C4-2B (cell line): ENCODE results near the gene TNPO2.
"Not testable (repeated sequence)": the region's sequence is repeated elsewhere in the genome, so short reads cannot be mapped to it uniquely, and the experiment has no call there.

Experiments used
- H3K27ac ChIP-seq: fragments of 450-650 bp; 2 replicates; pipeline ENCODE4 v1.5.1; 2017
- ZFX ChIP-seq: fragments of 450-650 bp; IDR thresholded peaks from 2 replicates; pipeline ENCODE4 v1.6.1; 2017
- TF ChIP-seq, protein P1 (sequence below): fragments of 450-650 bp; conservative IDR thresholded peaks from 2 replicates; pipeline ENCODE4 v1.5.1; 2017; ENCODE audit warnings: mild to moderate bottlenecking

TNPO2 gene

DNA sequence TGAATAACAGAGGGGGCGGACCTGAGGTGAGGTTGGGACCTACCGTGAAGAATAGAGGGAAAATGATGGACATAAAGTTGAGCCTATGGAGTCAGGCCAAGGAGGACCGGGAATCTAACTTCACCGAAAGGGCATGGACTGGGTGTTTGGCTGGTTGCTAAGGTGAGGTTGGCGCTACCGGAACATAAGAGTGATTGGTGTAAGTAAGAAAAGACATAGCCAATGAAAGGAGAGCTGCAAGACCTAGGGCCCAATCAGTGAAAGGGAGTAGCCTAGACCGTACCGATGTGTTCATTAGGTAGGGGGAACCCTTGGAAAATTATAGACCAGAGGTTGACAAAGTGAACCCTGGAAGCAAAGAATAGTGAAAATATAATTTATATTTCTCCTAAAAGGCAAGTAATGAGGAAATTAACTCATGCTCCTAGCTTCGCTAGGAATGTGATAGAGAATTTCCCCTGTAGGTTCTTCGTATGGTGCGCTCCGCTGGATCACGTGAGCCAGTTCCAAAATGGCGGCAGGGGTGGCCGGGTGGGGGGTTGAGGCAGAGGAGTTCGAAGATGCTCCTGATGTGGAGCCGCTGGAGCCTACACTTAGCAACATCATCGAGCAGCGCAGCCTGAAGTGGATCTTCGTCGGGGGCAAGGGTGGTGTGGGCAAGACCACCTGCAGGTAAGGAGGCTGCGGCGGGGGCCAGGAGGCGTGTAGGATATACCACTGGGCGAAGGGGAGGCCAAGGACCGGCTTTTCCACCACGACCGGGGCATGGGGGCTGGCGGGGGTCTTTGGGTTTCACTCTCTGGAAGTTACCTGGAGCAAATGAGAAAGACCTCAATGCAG, 13.5 kb upstream of the TNPO2 start, which contains the start of gene GET3:
Gene GET3, plus strand, starts transcription at position 503 of the 840 bp plus-strand sequence. Its CDS starts 9 bp downstream, at position 512.
- peak within 1 kb of the TSS; percentile 79 for H3K27ac ChIP-seq
- TF ChIP-seq, protein P1, sequence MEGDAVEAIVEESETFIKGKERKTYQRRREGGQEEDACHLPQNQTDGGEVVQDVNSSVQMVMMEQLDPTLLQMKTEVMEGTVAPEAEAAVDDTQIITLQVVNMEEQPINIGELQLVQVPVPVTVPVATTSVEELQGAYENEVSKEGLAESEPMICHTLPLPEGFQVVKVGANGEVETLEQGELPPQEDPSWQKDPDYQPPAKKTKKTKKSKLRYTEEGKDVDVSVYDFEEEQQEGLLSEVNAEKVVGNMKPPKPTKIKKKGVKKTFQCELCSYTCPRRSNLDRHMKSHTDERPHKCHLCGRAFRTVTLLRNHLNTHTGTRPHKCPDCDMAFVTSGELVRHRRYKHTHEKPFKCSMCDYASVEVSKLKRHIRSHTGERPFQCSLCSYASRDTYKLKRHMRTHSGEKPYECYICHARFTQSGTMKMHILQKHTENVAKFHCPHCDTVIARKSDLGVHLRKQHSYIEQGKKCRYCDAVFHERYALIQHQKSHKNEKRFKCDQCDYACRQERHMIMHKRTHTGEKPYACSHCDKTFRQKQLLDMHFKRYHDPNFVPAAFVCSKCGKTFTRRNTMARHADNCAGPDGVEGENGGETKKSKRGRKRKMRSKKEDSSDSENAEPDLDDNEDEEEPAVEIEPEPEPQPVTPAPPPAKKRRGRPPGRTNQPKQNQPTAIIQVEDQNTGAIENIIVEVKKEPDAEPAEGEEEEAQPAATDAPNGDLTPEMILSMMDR: no peak
- TF ChIP-seq ZFX: no peak

GRCh38 chr19:12733369-12734214, 9.9 kb upstream of the TNPO2 start:
- H3K27ac ChIP-seq: peak overlapping the region; percentile 97
- no peak for TF ChIP-seq ZFX
- TF ChIP-seq, protein P1: no peak; the same call in 1 of the 2 replicates

- H3K27ac ChIP-seq: no peak overlapping the region
- TF ChIP-seq, protein P1: no peak
- TF ChIP-seq ZFX: no peak
Observed at GRCh38 chr19:12731337-12731736, 7.6 kb upstream of the TNPO2 start.

GRCh38 chr19:12730064-12730463, 6.3 kb upstream of the TNPO2 start:
- no peak overlapping the region for H3K27ac ChIP-seq
- TF ChIP-seq, protein P1: no peak
- TF ChIP-seq ZFX: no peak

DNA sequence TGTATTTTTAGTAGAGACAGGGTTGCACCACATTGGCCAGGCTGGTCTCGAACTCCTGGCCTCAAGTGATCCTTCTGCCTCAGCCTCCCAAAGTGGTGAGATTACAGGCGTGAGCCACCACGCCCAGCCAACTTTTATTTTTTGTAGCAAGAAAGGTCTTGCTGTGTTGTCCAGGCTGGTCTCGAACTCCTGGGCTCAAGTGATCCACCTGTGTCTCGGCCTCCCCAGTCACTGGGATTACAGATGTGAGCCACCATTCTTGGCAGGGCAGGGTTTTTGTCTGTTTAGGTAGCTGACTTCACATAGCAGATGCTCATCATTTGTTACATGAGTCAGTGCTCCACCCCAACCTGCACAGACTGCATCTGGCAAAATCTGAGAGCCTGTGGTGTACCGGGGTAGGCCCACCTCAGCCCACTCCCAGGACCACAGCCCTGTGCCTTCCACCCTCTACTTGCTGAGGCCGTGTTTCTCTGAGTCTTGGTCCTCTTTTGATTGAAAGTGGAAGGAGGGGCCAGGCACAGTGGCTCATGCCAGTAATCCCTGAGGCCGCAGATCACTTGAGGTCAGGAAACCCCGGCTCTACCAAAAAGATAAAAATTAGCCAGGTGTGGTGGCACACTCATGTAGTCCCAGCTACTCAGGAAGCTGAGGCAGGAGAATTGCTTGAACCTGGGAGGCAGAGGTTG, 4.2 kb upstream of the TNPO2 start:
- H3K27ac ChIP-seq: no peak overlapping the region
- no peak for TF ChIP-seq ZFX
- TF ChIP-seq, protein P1: no peak

DNA sequence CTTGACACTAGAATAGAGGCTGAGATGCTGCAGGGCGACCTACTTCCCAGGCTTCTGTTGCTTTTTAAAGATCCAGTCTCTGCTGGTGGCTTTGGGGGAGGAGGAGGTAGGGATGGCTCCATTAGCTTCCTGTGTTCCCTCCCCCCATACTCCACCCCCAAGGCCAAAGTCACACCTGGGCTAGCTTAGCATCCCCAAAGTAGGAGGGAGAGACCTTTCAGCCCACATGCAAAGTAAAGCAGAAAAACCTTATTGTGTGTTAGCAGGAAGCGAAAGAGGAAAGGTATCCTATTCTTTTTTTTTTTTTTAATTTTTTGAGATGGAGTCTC, 3.2 kb upstream of the TNPO2 start:
- TF ChIP-seq, protein P1: no peak
- no peak for TF ChIP-seq ZFX
- H3K27ac ChIP-seq: no peak overlapping the region

- H3K27ac ChIP-seq: not testable (repeated sequence)
Observed at GRCh38 chr19:12725612-12726011, 1.9 kb upstream of the TNPO2 start.
